ENCODE results near the gene BRD1.

DNA sequence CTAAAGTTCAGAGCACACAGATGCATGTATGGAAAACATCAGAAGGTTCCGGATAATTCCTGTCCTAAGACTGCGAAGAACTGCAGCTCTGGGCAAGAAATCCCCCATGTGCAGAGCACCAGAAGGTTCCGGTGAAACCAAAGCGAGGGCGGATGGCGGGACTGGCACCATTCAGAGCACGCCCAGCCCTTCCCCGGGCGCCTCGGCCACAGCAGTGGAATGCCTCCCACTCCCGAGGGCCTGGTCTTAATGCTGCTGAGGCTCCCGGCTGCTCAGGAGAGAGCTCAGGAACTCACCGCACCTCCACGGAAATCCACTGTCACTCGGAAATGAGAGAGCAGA lies 43.1 kb downstream of the BRD1 start:
- TF ChIP-seq, protein P1, sequence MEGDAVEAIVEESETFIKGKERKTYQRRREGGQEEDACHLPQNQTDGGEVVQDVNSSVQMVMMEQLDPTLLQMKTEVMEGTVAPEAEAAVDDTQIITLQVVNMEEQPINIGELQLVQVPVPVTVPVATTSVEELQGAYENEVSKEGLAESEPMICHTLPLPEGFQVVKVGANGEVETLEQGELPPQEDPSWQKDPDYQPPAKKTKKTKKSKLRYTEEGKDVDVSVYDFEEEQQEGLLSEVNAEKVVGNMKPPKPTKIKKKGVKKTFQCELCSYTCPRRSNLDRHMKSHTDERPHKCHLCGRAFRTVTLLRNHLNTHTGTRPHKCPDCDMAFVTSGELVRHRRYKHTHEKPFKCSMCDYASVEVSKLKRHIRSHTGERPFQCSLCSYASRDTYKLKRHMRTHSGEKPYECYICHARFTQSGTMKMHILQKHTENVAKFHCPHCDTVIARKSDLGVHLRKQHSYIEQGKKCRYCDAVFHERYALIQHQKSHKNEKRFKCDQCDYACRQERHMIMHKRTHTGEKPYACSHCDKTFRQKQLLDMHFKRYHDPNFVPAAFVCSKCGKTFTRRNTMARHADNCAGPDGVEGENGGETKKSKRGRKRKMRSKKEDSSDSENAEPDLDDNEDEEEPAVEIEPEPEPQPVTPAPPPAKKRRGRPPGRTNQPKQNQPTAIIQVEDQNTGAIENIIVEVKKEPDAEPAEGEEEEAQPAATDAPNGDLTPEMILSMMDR (IDR thresholded peaks at IDR 0.05; ENCODE audit: insufficient read depth, low read length), result no peak
- TF ChIP-seq POLR2AphosphoS5 (IDR thresholded peaks at IDR 0.05; ENCODE audit: low read depth) (no peak), GABPA (IDR thresholded peaks at IDR 0.05; ENCODE audit: low read depth) (no peak)
